Breast epithelium (tissue), 3 donors: ENCODE results near the gene FNDC10.

Experiments used
- POLR2A ChIP-seq: fragments of 450-650 bp; IDR thresholded peaks from one replicate; pipeline ENCODE4 v1.6.1; 2016; ENCODE audit warnings: antibody characterized with exemption, mild to moderate bottlenecking, moderate library complexity
- TF ChIP-seq, protein P1 (sequence below), 3 donors: fragments of 450-650 bp; IDR thresholded peaks; one replicate each; pipeline ENCODE4 v1.5.1; 2016 to 2017; ENCODE audit warnings: antibody characterized with exemption in 3 of 3, mild to moderate bottlenecking in 3 of 3, moderate library complexity in 3 of 3

GRCh38 chr1:1598051-1598719 is 1.8 kb downstream of the FNDC10 start:
- TF ChIP-seq, protein P1, sequence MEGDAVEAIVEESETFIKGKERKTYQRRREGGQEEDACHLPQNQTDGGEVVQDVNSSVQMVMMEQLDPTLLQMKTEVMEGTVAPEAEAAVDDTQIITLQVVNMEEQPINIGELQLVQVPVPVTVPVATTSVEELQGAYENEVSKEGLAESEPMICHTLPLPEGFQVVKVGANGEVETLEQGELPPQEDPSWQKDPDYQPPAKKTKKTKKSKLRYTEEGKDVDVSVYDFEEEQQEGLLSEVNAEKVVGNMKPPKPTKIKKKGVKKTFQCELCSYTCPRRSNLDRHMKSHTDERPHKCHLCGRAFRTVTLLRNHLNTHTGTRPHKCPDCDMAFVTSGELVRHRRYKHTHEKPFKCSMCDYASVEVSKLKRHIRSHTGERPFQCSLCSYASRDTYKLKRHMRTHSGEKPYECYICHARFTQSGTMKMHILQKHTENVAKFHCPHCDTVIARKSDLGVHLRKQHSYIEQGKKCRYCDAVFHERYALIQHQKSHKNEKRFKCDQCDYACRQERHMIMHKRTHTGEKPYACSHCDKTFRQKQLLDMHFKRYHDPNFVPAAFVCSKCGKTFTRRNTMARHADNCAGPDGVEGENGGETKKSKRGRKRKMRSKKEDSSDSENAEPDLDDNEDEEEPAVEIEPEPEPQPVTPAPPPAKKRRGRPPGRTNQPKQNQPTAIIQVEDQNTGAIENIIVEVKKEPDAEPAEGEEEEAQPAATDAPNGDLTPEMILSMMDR (IDR thresholded peaks at IDR 0.05) = no peak
- no peak for TF ChIP-seq POLR2A
